ENCODE measurements around the gene CNN2.
"Not testable (repeated sequence)": the region's sequence is repeated elsewhere in the genome, so short reads cannot be mapped to it uniquely, and the experiment has no call there.

CNN2 gene

DNA sequence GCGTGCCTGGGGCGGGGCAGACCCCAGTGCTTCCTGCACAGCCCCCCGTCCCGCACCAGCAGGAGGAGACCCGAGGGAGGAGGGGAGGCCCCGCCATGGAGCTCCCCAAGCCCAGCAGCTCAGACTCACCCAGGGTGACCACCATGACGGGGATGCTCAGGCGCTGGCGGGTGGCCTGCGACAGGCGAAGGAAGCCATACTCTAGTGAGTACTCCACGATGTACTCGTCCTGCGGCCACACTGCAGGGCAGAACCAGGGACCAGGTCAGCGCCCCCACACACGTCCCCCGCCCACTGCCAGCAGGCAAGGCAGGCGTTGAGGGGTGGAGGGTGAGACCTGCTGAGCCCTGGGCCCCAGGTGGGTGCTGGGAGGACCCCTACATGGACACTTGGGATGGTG lies 14.1 kb upstream of the CNN2 start:
- no peak for DNase-seq

DNA sequence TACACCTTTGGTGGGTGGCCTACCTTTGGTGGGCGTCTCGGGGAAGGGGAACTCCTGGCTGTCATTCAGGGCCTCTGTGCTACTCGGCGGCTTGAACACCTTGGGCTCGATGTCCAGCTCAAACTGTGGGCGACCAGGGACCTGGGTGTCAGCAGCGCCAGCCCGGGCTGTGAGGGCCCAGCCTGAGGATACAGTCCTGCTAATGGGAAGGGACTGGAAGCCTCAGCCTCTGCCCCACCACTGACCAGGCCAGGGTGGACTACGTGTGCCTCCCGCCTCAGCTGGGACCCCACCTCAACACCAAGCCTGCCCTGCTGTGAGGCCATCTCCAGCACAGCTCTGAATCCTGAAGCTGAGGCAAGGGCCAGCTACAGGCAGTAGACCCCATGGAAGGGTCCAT lies 13.2 kb upstream of the CNN2 start:
- no peak for DNase-seq

DNA sequence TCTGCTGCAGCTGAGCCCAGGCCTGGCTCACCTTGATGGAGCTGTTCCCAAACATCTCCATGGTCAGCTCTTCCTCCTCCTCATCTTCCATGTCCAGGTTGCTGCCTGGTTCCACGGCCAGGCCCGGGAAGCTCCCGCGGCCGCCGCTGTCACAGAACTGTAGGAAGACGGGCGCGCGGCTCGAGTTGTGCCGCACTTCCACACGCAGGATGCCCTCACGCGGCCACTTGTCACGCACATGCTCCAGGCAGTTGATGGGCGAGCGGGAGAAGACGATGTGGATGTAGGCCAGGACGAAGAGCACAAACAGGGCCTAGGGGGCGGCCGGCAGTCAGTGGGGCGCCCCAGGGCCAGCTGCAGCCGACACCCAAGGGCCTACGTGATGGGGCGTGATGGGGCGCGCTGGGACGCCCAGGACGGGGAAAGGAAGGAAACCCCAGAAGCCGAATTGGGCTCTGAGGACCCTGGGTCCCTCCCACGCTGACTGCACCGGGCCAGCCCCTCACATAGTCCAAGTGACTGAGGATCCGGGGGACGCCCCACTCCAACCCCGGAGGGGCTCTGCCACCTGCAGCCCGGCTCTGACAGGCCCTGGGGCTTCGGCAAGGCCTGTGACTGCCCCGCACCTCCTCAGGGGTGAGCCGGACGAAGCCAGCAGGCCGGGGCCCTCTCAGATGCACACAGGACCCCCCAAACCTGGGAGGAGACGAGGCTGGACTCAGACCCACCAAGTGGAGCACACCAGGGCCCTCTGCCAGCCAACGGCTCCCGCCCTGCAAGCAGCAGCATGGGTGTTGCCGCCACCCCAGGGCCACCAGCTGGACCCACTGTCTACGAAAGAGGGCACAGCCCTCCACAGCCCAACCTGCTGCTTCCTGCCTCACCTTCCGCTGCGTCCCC lies 12.0 kb upstream of the CNN2 start:
- DNase-seq = no peak

DNA sequence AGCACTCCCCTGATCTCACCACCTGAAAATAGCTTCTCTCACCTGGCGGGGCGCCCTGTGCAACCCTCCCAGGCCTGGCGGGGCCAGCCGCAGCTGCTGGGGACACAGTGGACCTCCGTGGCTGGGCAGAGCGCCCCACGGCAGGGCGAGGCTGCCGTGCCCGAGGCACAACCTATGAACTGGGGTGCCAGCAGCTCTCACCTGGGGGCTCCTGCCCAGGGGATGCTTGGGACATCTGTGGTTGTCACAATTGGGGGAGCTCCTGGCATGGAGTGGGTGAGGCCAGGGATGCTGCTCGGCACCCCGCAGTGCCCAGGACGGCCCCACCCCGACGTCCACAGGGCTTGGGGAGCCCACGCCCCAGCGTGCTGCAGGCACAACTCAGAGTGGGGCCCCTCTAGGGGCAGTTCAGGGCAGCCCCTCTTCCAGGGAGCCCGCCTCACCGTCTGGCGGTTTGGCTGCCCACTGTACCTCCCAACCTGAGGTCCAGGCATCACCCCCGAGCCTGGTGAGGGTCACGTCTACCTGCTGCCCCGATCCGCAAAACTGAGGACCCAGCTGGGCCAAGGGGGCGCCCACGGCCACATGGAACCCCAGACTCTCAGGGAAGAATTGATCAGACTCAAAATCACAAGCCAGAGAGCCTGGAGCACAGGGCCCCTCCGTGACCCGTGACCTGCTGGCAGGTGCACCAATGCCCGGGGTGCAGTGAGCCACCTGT lies 11.2 kb upstream of the CNN2 start:
- DNase-seq = no peak

DNA sequence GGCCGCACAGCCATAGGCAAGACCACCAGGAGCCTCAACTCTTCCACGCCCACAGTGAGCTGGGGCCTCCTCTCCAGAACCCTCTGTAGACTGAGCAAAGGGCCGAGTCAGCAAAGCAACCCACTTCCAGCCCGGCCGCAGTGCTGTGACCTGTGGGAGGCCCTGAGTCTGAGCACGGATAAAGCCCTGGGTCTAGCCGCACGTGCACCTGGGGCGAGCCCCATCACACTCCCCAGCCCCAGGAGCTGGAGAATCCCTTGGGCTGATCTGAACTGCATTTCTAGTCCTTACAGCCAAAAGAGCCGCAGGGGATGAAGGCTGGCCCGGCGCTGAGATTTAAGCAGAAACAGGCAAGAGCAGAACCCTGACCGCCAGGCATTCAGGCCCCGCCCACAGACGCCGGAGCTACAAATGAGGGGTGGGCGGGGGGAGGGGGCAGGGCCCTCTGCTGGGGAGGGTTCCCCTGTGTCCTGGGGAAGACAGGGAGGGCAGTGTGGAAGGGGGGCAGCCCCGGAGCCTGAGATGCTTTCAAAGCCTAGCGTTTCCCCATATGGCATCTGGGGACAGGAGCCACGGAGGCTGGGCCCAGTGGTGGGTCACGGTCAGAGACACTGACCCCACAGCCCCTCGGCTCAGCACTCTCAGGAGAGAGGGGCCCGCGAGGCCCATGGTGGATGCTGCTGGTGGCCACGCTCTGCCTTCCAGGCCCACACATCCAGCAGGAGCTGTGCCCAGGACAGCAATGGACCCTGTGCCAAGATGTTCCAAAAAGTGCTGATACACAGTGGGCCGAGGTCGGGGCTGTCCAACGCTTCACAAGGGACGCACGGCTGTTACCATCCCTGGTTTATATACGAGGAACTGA lies 10.4 kb upstream of the CNN2 start:
- DNase-seq = no peak

DNA sequence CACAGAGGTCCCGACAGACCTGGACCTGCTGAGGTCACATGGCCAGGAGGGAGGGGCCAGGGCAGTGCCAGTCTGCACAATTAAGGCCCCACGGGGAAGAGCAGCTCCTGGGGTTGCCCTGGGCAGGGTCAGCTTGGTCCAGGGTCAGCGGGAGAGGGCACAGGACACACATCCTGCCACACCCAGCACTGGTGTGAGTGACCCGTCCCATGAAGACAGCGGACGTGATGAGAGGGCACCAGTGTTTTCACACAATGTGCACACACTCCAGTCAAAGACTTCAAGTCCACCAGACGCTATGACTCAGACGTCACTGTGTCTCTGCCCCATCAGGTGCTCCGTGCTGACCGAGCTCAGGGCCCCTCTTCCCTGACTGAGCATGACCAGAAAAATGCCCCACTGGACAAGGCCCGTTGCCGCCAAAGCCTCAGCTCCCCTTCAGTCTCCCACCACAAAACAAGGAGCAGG lies 9.7 kb upstream of the CNN2 start:
- DNase-seq = no peak

DNA sequence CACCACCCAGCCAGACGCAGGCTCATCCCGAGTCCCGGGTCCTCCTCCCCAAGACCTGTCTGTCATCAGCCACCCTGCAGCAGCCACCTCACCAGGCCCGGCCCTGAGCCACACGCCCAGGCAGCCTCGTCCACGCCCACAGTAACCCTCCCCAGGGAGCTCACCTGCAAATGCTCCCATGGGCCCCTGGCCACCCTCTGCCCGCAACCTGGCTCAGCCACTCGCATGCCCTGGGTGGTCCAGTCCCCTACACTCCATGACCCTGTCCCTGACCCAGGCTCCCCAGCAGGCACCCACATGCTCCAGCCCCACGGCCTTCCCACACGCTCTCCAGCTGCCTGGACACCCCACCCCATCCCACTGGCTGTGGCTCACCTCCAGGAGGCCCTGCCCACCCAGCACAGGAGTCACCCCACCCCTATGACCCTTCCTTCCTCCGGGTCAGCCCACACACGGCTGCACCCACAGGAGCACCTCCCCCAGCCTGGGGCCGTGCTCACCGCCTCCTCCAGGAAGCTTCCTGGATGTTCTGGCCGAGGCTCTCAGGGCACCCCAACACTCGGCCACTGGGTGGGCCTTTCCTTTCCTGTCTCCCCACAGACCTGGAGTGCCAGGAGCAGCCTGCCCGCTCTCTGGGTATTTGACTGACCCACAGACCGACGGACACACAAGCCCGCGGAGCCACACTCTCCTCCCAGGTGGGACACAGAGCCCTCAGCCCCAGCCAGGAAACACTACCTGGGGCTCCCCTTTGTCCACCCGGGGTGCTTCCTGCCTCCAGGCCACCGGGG lies 9.1 kb upstream of the CNN2 start:
- DNase-seq = no peak

DNA sequence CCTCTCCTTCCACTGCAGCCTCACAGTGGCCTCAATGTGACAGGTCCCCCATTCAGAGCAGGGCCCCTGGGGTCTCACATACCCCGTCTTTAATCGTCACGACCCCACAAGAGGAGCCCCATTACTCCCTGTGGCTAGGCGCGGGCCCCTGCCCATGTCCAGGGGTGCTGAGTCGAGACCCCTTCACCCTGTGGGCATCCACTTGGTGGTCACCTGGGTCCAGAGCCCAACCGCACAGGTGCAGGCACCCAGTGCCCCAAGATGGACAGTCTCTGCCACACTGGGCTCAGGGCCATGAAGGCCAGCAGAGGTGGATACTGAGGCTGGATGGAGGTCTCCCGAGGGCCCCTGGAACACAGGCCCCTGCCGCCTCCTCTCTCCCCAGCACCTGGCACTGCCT lies 8.5 kb upstream of the CNN2 start:
- DNase-seq = no peak

DNA sequence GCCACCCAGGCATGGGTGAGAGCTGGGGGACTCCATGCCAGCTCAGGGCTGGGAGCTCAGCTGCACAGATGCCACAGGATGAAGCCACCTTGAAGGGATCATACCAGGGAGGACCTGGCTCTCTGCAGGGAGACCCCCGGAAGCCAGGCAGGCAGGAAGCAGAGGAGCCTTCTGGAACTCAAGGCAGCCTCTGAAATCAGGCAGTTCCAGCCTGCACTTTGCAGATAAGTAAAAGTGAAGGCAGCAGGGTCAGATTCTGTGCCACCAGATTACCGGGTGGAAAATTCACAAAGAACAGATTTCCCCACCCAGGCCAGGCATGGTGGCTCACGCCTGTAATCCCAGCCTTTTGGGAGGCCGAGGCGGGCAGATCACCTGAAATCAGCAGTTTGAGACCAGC lies 8.0 kb upstream of the CNN2 start:
- no peak for DNase-seq

DNA sequence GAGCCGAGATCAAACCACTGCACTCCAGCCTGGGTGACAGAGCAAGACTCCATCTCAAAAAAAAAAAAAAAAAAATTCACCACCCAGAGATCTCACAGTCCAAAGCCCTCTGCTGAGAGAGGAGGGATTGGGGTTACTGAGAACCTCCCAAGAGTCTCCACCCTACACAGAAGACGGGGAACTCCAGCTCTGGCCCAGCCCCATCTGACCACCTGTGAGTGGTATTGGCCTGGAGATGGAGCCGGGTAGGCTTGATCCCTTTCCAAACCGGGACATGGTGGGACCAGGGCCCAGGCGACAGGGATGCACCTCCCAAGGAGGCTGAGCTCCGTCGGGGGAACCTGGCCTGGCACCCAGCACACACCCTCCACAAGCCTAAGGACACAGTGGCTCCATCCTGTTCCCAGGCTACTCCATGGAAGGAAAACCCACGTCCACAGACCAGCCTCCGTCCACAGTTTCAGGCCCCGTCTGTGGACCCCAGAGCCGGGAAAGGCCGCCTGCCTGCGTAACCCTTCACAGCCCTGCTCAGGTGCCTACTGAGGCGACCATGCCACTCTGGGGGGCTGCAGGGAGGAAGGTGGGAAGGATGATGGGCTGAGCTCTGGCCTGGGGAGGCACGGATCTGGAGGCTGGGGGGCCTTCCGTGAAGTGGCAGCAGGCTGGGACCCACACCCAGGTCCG lies 7.3 kb upstream of the CNN2 start:
- DNase-seq = no peak

DNA sequence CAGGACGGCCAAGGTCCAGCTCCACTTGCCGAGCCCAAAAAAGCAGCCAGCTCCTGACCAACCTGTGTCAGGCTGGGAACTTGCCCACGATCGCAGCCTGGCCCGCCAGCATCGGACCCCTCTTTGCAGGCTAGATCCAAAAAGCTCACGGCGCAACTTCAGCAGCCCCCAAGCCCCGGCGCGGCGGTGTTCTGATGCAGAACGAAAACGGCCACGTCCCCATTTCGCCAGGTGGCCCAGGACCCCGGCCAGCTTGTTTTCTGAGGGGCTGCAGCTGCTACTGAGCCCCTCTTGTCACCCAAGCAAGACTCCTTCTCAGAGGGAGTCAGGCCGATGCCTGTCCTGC lies 6.8 kb upstream of the CNN2 start:
- no peak for DNase-seq

DNA sequence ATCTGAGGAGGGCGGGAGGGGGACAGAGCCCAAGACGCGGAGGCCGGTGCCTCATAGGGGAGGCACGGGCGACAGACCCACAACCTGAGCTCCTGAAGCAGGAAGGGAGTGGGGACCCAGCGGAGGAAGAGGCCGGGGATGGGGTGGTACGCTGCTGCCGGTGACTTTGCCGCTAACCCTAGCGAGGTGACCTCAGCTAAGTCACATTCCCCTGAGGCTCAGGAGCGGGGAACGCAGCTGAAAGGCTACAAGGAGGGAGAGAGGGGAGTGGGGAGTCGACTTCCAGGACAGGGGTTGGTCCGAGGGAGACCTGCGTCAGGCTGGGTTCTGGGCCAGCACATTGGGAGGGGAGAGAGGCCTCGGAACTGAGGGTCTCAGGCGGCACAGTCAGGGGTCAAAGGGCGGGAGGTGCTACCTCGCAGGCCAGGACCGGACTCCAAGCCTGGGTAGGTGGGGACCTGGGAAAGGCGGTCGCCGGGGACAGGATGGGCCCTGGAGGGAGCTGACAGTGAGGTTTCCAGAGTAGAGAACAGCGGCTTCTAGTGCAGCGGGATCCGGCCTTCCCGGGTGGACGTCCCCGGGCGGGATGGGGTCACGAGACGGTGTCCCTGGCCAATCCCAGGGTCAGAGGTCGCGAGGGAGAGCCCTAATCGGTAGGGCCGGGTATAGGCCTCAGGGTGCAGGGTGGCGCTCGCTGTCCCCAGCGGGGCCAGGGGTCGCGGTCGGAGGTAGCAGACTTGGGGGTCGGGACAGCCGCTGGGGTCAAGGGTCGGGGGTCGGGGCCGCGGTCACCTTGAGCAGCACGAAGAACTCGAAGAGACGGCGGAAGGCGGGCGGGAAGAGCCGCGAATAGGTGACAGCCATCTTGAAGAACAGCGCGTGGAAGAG lies 6.2 kb upstream of the CNN2 start:
- DNase-seq = no peak

DNA sequence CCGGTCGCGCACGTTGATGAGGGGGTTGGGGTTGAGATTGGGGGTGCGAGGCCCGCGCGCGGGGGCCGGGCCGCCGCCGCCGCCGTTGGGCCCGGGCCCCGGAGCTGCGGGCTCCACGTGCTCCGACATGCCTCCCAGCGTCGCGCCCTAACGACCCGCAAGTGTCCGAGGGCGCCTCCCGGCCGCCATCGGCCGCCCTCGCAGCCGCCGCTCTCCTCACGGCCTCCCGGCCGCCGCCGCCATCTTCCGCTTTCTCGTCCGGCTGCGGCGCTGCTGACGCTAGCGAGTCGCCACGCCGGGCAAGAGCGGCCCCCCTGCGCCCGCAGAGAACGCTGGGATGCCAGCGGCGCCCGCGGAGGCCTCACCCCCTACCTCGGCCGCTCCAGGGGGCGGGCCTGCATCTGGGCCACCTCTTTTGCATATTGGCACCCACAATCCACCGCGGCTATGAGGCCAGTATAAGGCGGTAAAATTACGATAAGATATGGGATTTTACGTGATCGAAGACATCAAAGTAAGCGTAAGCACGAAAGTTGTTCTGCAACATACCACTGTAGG lies 5.5 kb upstream of the CNN2 start, which contains the start of gene TMEM259:
TSS of gene TMEM259 (minus strand) at position 256 of the 558 bp plus-strand sequence. CDS start at position 129, 127 bp downstream.
- peak; percentile 54 for DNase-seq

DNA sequence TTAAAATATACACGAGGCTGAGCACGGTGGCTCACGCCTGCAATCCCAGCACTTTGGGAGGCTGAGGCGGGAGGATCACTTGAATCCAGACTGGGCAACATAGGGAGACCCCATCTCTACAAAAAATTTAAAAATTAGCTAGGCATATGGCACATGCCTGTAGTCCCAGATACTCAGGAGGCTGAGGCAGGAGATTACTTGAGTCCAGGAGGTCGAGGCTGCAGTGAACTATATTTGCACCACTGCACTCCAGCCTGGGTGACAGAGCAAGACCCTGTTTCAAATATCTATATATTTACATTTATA lies 2.6 kb upstream of the CNN2 start:
- DNase-seq = not testable (repeated sequence)

DNA sequence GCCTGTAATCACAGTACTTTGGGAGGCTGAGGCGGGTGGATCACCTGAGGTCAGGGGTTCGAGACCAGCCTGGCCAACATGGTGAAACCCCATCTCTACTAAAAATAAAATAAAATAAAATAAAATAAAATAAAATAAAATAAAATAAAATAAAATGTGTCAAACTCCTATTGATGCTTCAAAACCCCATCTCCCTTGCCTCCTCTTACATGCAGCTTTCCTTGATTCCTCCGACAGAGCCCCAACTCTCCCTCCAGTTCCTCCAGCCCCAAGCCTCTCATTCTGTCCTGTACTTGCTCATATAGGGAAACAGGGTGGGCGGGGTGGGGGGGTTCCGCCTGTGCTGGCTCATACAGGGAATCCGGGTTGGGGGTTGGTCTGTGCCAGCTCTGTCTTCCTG lies 1.3 kb upstream of the CNN2 start:
- not testable (repeated sequence) for DNase-seq

DNA sequence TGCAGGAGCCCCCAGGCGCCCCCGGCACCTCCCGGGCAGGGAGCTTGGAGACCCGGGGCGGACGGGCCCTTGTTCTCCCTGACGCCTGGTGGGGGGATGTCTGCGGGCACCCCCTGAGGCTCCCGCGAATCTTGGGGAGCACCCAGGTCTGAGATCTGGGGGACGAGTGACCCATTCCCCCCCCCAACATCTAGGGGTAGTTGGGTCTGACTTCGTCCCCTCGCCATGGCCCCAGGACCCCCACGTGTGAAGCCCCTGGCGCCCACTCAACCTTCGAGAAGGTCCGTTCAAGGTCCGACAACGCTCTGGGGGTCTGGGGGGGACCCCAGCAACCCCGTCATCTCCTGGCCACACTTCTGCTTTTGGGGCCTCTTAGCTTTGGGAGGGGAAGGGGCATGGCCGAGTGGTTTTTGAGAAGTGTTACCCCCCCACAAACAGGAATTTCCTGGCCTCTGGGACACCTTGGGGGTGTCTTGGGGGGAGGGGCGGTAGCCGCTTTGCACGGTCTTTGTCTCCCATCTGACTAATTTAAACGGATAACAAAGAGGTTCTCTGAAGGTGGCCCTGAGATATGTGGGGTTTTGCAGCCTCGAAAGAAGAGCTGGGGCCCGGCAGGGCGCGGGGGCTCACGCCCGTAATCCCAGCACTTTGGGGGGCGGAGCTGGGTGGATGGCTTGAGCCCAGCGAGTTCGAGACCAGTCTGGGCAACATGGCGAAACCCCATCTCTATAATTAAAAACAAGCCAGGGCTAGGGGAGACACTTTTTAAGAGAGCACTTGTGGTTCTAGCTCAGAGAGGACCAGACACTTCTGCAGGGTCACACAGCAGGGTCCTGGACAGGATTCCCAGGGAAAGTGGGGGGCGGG lies 608 bp downstream of the CNN2 start:
- no peak for DNase-seq

DNA sequence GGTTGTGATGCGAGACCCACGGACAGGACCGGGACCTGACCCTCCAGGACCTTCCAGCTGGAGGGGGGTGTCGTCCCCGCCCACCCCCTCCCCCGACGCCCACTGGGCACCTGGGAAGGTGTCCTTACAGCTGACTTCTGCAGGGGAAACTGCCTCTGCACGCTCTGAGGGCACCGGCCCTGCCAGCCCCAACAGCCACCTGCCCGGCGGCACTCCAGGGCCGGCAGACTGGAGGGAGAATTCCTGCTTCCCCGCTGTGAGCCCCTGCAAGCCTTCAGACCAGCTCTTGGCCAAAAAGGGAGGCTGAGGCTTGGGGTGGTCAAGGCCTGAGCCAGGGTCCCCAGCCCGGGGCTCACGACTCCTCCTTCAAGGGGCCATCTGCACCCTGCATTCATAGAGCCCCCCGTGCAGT lies 1.2 kb downstream of the CNN2 start:
- DNase-seq = no peak

DNA sequence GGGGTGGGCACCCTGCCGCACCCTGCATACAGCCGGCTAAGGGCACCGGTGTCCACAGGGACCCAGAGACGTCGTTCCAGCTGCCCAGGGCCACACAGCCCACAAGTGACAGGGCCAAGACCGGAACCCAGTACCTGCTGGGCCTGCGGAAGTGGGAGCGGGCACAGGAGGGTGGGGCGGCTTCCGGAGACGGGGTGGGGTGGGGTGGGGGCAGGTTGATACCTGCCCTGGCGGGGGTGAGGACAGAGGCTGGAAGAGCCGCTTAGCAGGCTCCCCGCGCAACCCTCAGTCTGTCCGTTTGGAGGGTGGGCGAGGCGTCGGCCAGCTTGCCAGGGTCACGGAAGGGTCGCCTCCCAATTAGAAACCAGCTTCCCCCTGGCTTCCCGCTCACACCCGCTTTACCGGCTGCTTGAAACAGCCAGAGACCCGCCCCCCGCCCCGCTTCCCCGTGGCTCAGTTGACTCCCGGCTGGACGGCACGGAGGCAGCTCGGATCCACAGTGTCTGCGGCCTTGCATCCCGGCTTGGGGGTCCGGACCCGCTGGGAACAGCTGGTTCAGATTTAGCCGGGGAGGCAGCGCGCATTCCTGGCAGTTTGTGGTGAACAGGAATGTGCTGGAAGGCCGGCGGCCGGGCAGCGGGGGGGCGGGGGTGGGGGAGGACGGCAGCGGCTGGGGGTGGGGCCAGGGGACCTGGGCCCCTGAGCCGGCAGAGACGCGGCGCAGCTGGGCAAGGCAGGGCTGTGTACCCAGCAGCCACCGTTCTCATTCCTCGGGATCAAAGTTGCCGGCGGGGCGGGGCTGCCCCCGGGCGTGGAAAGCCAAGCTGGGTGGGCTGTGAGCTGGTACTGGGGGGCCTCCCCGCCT lies 1.9 kb downstream of the CNN2 start:
- no peak for DNase-seq
